SU-DHL-6 (cell line): ENCODE results near the gene DMGDH.

Source experiments
- H2AFZ ChIP-seq: fragments of 200-600 bp; sonication (generic); 2 replicates; pipeline ENCODE4 v1.6.1; 2014; ENCODE audit warnings: low read depth, mild to moderate bottlenecking, moderate library complexity, mixed read lengths, antibody characterized with exemption, low read length; ENCODE audit not compliant: severe bottlenecking
- H3F3A ChIP-seq: fragments of 200-600 bp; shearing (Covaris generic); 2 replicates; pipeline ENCODE4 v1.6.0; 2016; ENCODE audit warnings: antibody characterized with exemption, mild to moderate bottlenecking; ENCODE audit not compliant: insufficient read depth
- H3K27ac ChIP-seq: fragments of 200-600 bp; sonication (generic); 2 replicates; pipeline ENCODE4 v1.5.1; 2016; ENCODE audit warnings: low read depth, mild to moderate bottlenecking, low read length, moderate library complexity, mixed read lengths
- H3K27me3 ChIP-seq: fragments of 200-600 bp; sonication (generic), shearing (Covaris generic); 2 replicates; pipeline ENCODE4 v1.6.0; 2014; ENCODE audit warnings: mild to moderate bottlenecking, low read length
- H3K36me3 ChIP-seq: fragments of 200-600 bp; sonication (generic); 2 replicates; pipeline ENCODE4 v1.6.1; 2014; ENCODE audit warnings: mild to moderate bottlenecking, low read length, mixed read lengths
- H3K4me2 ChIP-seq: fragments of 300-600, 200-600 bp; shearing (Covaris generic), sonication (generic); 2 replicates; pipeline ENCODE4 v1.6.0; 2014; ENCODE audit warnings: low read length, low read depth, mild to moderate bottlenecking; ENCODE audit not compliant: poor library complexity, severe bottlenecking
- H3K4me3 ChIP-seq: fragments of 200-600 bp; sonication (generic); 2 replicates; pipeline ENCODE4 v1.5.1; 2014; ENCODE audit warnings: antibody characterized with exemption, low read length, mild to moderate bottlenecking, mixed read lengths; ENCODE audit not compliant: insufficient read depth, poor library complexity, severe bottlenecking
- H3K79me2 ChIP-seq: fragments of 200-600 bp; sonication (generic); 2 replicates; pipeline ENCODE4 v1.6.1; 2014; ENCODE audit warnings: mild to moderate bottlenecking, low read length, moderate library complexity; ENCODE audit not compliant: insufficient read depth
- H3K9ac ChIP-seq: fragments of 200-600 bp; sonication (generic); 2 replicates; pipeline ENCODE4 v1.7.0; 2014; ENCODE audit warnings: mild to moderate bottlenecking, low read length
- H3K9me2 ChIP-seq: fragments of 200-600 bp; sonication (generic); replicated peaks from 2 replicates; pipeline ENCODE4 v1.6.1; 2014; ENCODE audit warnings: low read length; ENCODE audit not compliant: insufficient read depth
- H3K9me3 ChIP-seq: fragments of 200-600 bp; sonication (generic); 2 replicates; pipeline ENCODE4 v1.6.1; 2014; ENCODE audit warnings: low read length, mixed read lengths; ENCODE audit not compliant: insufficient read depth
- H4K20me1 ChIP-seq: fragments of 200-600 bp; sonication (generic); 2 replicates; pipeline ENCODE4 v1.6.1; 2014; ENCODE audit warnings: low read depth, mild to moderate bottlenecking, antibody characterized with exemption, low read length, moderate library complexity, mixed read lengths
- CTCF ChIP-seq: fragments of 200-600 bp; sonication (generic); IDR thresholded peaks from one replicate; pipeline ENCODE4 v1.5.1; 2017; ENCODE audit warnings: antibody characterized with exemption, mild to moderate bottlenecking, low read length, moderate library complexity; ENCODE audit not compliant: insufficient read depth, poor library complexity, severe bottlenecking
- EZH2phosphoT487 ChIP-seq: fragments of 200-600 bp; sonication (generic), shearing (Covaris generic); conservative IDR thresholded peaks from 2 replicates; pipeline ENCODE4 v1.6.1; 2018; ENCODE audit warnings: mild to moderate bottlenecking, antibody characterized with exemption, low read length, moderate library complexity, mixed read lengths

DMGDH gene

GRCh38 chr5:79020861-79021561, 48.5 kb downstream of the DMGDH start:
- Histone ChIP-seq H3K4me2 (no peak overlapping the region), H4K20me1 (no peaks in the 10 kb centered on the region), H3K79me2 (no peaks in the 10 kb centered on the region), H3K9me3 (no peaks in the 10 kb centered on the region), H3K9me2 (no peaks in the 10 kb centered on the region), H3K27ac (no peak overlapping the region), H3K27me3 (no peaks in the 10 kb centered on the region), H3K9ac (no peak overlapping the region), H3K4me3 (no peak overlapping the region), H3F3A (no peaks in the 10 kb centered on the region), H2AFZ (no peak overlapping the region), H3K36me3 (no peaks in the 10 kb centered on the region)
- peak; percentile 63 for TF ChIP-seq CTCF
- TF ChIP-seq EZH2phosphoT487 = no peak

GRCh38 chr5:79014631-79015030, 54.8 kb downstream of the DMGDH start:
- H3K4me2 ChIP-seq = no peak overlapping the region
- no peaks in the 10 kb centered on the region for H3K27me3 ChIP-seq
- no peaks in the 10 kb centered on the region for H3K9me3 ChIP-seq
- H2AFZ ChIP-seq = no peak overlapping the region
- H3F3A ChIP-seq = no peaks in the 10 kb centered on the region
- no peaks in the 10 kb centered on the region for H3K36me3 ChIP-seq
- no peaks in the 10 kb centered on the region for H3K79me2 ChIP-seq
- no peak overlapping the region for H3K4me3 ChIP-seq
- H3K27ac ChIP-seq = no peak overlapping the region
- TF ChIP-seq EZH2phosphoT487 = no peak
- no peak for TF ChIP-seq CTCF
- no peaks in the 10 kb centered on the region for H3K9me2 ChIP-seq
- H3K9ac ChIP-seq = no peak overlapping the region
- H4K20me1 ChIP-seq = no peaks in the 10 kb centered on the region

GRCh38 chr5:79011869-79012268, 57.6 kb downstream of the DMGDH start:
- Histone ChIP-seq H3K36me3 (no peaks in the 10 kb centered on the region), H3K9ac (no peak overlapping the region), H3K4me2 (no peak overlapping the region), H3K9me3 (no peaks in the 10 kb centered on the region), H3K4me3 (no peak overlapping the region), H3K9me2 (no peaks in the 10 kb centered on the region), H3F3A (no peaks in the 10 kb centered on the region), H4K20me1 (no peaks in the 10 kb centered on the region), H3K27me3 (no peaks in the 10 kb centered on the region), H3K27ac (no peak overlapping the region), H2AFZ (no peak overlapping the region), H3K79me2 (no peaks in the 10 kb centered on the region)
- TF ChIP-seq CTCF (no peak), EZH2phosphoT487 (no peak)
